ENCODE results near the gene LZTR1. TPM values are rescaled to one million over a fixed set of nuclear protein-coding genes. Genes with fewer than 3 reads are reported as not detected.
A peak's percentile ranks its signal among the peaks of the same experiment; 100 is the strongest.

LZTR1 gene
- polyA plus RNA-seq, 1 of the 3 experiments (the other 2 are of a cell fraction), result 37.7 TPM

- no peak for TF ChIP-seq MAX (IDR thresholded peaks at IDR 0.05; ENCODE audit: low read depth)
- TF ChIP-seq SMC3 (IDR thresholded peaks at IDR 0.05; ENCODE audit: low read depth, low read length), result no peak
These were observed 28.5 kb downstream of the LZTR1 start (continued) for GRCh38 chr22:21010426-21011113.

- POLR2A ChIA-PET, result interaction anchor here (4.0 kb wide), 1 partner anchor 10 kb away, joined by 34 read pairs; the partner anchor contains the start of gene THAP7
- H3K9ac ChIP-seq, result no peak overlapping the region
These were observed 30.6 kb downstream of the LZTR1 start for GRCh38 chr22:21012446-21013407.

More at GRCh38 chr22:21012446-21013407, 30.6 kb downstream of the LZTR1 start:
- Histone ChIP-seq H3K9me3 (no peaks in the 10 kb centered on the region), H3K9me2 (no peaks in the 10 kb centered on the region), H2AFZ (ENCODE audit: low read depth) (no peak overlapping the region), H3K36me3 (replicated peaks in 1 of 2; ENCODE audit: control insufficient read depth in 1 of 2, insufficient read depth in 2 of 2, low read length in 1 of 2) (peaks cover 0 to under 1% of the 10 kb centered on the region in 2 experiments), H3K4me3 (ENCODE audit: low read depth in 2 of 2, low read length in 1 of 2) (peak overlapping the region; percentile 76 to 78; a peak in 3 of 4 replicates), H3K4me1 (ENCODE audit: control insufficient read depth in 1 of 2, insufficient read depth in 2 of 2, low read depth in 1 of 2, low read length in 1 of 2) (peaks cover 15 to 45% of the 10 kb centered on the region in 2 experiments; a peak in 3 of 4 replicates), H3K27me3 (ENCODE audit: insufficient read depth) (no peaks in the 10 kb centered on the region), H3K4me2 (peak overlapping the region; percentile 95), H4K20me1 (ENCODE audit: insufficient read depth) (no peaks in the 10 kb centered on the region), H3K27ac (ENCODE audit: low read depth in 2 of 2, low read length in 1 of 2) (peak overlapping the region in 1 of 2 experiments; percentile 43; a peak in 1 of 4 replicates), H3F3A (replicated peaks; ENCODE audit: insufficient read depth) (peaks cover 5% of the 10 kb centered on the region), H3K79me2 (ENCODE audit: insufficient read depth) (peaks cover 7% of the 10 kb centered on the region; the same call in 1 of the 2 replicates)
- CTCF ChIA-PET, result interaction anchor here (0.6 to 2.4 kb wide), 7 partner anchors 8 to 208 kb away, joined by 3 to 9 read pairs (median 4); partner anchors contain the start of genes LZTR1 and THAP7
- TF ChIP-seq REST (IDR thresholded peaks at IDR 0.05; ENCODE audit: low read depth, low read length) (no peak), ZBTB33 (IDR thresholded peaks at IDR 0.05; ENCODE audit: borderline replicate concordance, low read depth) (no peak), TCF12 (IDR thresholded peaks at IDR 0.05) (no peak), USF2 (IDR thresholded peaks at IDR 0.05; ENCODE audit: borderline replicate concordance, low read depth, low read length) (no peak), NFIC (IDR thresholded peaks at IDR 0.05; ENCODE audit: borderline replicate concordance) (no peak)
- WGBS (ENCODE audit: low lambda C conversion rate), result 62% methylated on average over 11 of the region's 14 CpGs
- no peak for DNase-seq

Data from SK-N-SH (cell line).